Measurements from ENCODE around the gene ATP4A.
A peak's percentile ranks its signal among the peaks of the same experiment; 100 is the strongest.

The ATP4A gene

GRCh38 chr19:35522745-35523327 lies 40.6 kb downstream of the ATP4A start:
- DNase-seq: no peak

GRCh38 chr19:35521124-35521743 lies 42.2 kb downstream of the ATP4A start:
- no peak for DNase-seq

- DNase-seq: peak; percentile 76
Measured at GRCh38 chr19:35519291-35519690, 44.2 kb downstream of the ATP4A start.

GRCh38 chr19:35518313-35518712 lies 45.1 kb downstream of the ATP4A start:
- DNase-seq: peak; percentile 88

- no peak for DNase-seq
Measured at GRCh38 chr19:35517342-35517741, 46.1 kb downstream of the ATP4A start.

GRCh38 chr19:35516310-35516709 lies 47.1 kb downstream of the ATP4A start:
- no peak for DNase-seq

- peak; percentile 65 for DNase-seq
Measured at GRCh38 chr19:35514282-35514809, 49.1 kb downstream of the ATP4A start.

- peak; percentile 71 for DNase-seq
Measured at GRCh38 chr19:35513628-35514281, 49.7 kb downstream of the ATP4A start, which contains the start of gene DMKN. DMKN (minus strand) TSS chr19:35513649; CDS start chr19:35513475, 174 bp downstream.

- no peak for DNase-seq
Measured at GRCh38 chr19:35512831-35513627, 50.4 kb downstream of the ATP4A start.

GRCh38 chr19:35511337-35511736 lies 52.1 kb downstream of the ATP4A start:
- no peak for DNase-seq

GRCh38 chr19:35510626-35510964 lies 52.9 kb downstream of the ATP4A start:
- DNase-seq: no peak

- DNase-seq: peak; percentile 80
Measured at GRCh38 chr19:35509861-35510625, 53.4 kb downstream of the ATP4A start.

- DNase-seq: peak; percentile 61
Measured at GRCh38 chr19:35509018-35509652, 54.3 kb downstream of the ATP4A start.

GRCh38 chr19:35508129-35508528 lies 55.3 kb downstream of the ATP4A start:
- DNase-seq: no peak

- DNase-seq: no peak
Measured at GRCh38 chr19:35507561-35507960, 55.9 kb downstream of the ATP4A start.

- DNase-seq: no peak
Measured at GRCh38 chr19:35506011-35506410, 57.4 kb downstream of the ATP4A start.

- no peak for DNase-seq
Measured at GRCh38 chr19:35502751-35503150, 60.7 kb downstream of the ATP4A start.

- peak; percentile 18 for DNase-seq
Measured at GRCh38 chr19:35501684-35502083, 61.8 kb downstream of the ATP4A start.

- DNase-seq: no peak
Measured at GRCh38 chr19:35500611-35501010, 62.8 kb downstream of the ATP4A start.

All from NCI-H226 (cell line).